Breast epithelium (tissue), 3 donors: Measurements from ENCODE around the gene RPS16.

Experiments used
- POLR2A ChIP-seq: fragments of 450-650 bp; IDR thresholded peaks from one replicate; pipeline ENCODE4 v1.6.1; 2016; ENCODE audit warnings: antibody characterized with exemption, mild to moderate bottlenecking, moderate library complexity
- POLR2AphosphoS5 ChIP-seq, 3 donors: sonication (generic); formaldehyde crosslinking; IDR thresholded peaks; one replicate each; pipeline ENCODE4 v1.6.1; 2017; ENCODE audit warnings: antibody characterized with exemption in 3 of 3
- TF ChIP-seq, protein P1 (sequence below), 3 donors: fragments of 450-650 bp; IDR thresholded peaks; one replicate each; pipeline ENCODE4 v1.5.1; 2016 to 2017; ENCODE audit warnings: antibody characterized with exemption in 3 of 3, mild to moderate bottlenecking in 3 of 3, moderate library complexity in 3 of 3

DNA sequence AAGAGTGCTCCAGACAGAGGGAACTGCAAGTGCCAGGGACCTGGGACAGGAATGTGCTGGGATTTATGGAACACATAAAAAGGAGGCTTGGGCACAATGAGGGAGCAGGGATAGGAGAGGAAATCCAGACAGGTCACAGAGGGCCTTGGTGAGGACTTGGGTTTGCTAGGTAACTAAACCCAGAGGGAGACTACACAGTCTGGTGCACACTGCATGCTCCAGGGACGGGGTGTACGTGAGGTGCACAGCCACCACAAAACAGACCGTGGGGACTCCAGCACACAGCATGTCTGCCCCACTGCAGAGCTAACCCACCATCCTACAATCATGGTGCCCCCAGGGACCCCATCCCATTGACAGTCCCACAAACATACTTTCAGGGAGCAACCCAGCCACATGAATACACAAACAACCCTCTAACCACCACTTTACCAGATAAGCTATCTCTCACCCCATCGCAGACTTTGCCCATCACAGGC is 34.6 kb downstream of the RPS16 start:
- TF ChIP-seq POLR2AphosphoS5 (IDR thresholded peaks at IDR 0.05) (no peak), POLR2A (no peak)
- TF ChIP-seq, protein P1, sequence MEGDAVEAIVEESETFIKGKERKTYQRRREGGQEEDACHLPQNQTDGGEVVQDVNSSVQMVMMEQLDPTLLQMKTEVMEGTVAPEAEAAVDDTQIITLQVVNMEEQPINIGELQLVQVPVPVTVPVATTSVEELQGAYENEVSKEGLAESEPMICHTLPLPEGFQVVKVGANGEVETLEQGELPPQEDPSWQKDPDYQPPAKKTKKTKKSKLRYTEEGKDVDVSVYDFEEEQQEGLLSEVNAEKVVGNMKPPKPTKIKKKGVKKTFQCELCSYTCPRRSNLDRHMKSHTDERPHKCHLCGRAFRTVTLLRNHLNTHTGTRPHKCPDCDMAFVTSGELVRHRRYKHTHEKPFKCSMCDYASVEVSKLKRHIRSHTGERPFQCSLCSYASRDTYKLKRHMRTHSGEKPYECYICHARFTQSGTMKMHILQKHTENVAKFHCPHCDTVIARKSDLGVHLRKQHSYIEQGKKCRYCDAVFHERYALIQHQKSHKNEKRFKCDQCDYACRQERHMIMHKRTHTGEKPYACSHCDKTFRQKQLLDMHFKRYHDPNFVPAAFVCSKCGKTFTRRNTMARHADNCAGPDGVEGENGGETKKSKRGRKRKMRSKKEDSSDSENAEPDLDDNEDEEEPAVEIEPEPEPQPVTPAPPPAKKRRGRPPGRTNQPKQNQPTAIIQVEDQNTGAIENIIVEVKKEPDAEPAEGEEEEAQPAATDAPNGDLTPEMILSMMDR (IDR thresholded peaks at IDR 0.05): no peak
